Hippocampal formation (tissue), 2 donors: ENCODE measurements around the gene KIRREL3.

Source experiments
- DNase-seq, 2 donors: peaks; one replicate each; lab custom pipeline; 2025; lab: John Stamatoyannopoulos, UW

Gene KIRREL3

DNA sequence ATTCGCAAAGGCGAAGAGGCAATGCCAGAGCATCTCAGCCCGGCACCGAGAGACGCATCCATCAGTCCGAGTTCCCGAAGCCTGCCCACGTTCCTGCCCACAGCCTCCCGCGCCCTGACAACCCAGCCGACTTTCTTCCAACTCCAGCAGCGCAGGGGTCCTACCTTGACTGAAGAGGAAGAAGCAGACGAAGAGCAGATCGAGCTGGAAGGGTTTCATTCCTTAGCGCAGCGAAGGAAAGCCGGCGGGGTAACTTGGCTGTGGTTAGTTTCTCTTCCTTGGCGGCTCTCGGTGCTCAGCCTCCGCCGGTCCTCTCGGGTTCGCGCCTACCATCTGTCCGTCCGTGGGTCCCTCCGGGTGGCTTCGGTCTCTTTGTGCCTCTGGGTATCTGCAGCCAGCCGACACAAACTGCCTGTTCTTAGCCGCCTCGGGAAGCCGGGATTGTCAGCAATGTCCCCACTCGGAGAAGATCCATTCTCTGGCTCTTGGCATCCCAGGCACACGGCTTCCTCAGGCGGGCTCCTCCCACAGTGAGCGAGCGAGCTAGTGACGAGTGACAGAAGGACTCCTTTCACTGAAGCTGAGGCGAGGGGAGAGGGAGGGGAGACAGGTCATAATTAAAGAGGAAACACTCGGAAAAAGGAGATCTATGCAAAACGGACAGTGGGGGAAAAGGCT is at the start of gene KIRREL3:
Gene KIRREL3, minus strand, starts transcription at position 480 of the 678 bp plus-strand sequence.
- DNase-seq, result peak; percentile 71 to 75

GRCh38 chr11:127050186-127050585 is 49.6 kb upstream of the KIRREL3 start:
- no peak for DNase-seq

GRCh38 chr11:127049486-127049885 is 48.9 kb upstream of the KIRREL3 start:
- DNase-seq, result peak in 1 of 2 donors; percentile 15

- no peak for DNase-seq
Measured at GRCh38 chr11:127044535-127044934, 44.0 kb upstream of the KIRREL3 start.

DNA sequence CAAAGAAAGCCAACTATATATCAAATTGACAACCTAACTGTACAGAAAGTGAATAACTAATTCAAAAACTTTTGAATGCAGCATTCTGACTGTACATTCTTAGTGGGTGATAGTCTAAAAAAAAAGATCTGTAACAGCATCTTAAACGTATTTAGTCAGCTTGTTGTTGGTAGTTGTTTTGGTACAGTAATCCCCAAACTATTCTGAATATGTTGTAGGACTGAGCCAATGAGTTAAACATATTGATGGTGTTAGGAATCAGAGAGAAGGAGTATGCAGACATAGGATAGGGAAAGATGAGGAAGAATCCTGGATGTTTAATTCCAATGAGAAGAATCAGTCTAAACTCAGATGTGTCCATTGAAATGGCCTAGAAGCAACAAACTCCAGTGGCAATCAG is 41.9 kb upstream of the KIRREL3 start:
- DNase-seq, result no peak

GRCh38 chr11:127039591-127039990 is 39.0 kb upstream of the KIRREL3 start:
- DNase-seq, result no peak

GRCh38 chr11:127037596-127037995 is 37.0 kb upstream of the KIRREL3 start:
- no peak for DNase-seq

DNA sequence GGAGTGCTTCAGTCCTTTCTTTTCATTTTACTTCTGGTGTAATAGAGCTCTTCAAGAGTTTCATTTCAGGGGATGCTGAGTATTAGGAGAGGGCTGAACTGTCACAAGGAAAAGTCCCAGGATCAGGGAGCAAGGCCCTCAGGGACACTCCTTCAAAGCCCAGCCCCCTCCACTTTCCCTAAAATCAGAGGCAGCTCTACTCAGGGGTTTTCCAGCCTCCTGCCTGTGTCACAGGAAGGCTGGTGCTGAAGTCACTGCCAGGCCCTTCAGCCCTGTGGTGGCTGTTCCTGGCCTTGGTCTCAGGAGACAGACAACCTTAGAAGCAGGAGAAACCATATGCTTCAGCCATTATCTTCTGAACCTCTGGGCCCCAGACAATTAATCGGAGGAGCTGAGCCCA is 36.4 kb upstream of the KIRREL3 start:
- DNase-seq, result no peak

- no peak for DNase-seq
Measured at GRCh38 chr11:127035824-127036223, 35.3 kb upstream of the KIRREL3 start.

GRCh38 chr11:127034973-127035372 is 34.4 kb upstream of the KIRREL3 start:
- no peak for DNase-seq

GRCh38 chr11:127028648-127029047 is 28.1 kb upstream of the KIRREL3 start:
- DNase-seq, result no peak

DNA sequence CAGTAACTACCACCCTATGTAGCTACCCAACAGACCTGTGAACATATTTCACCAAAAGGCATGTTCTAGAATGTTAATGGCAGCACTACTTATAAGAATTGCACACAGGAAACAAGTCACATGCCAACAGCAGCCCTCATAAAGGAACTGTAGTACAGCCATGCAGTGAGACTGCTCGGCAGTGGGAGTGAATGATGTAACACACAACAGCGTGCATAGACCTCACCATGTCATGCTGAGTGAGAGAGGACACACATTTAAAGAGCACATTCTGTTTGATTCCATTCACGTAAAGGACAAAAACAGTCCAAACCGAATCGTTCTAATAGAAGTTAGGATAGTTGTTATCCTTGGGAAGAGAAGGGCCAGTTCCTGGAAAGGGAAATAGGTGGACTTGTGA is 27.2 kb upstream of the KIRREL3 start:
- no peak for DNase-seq

GRCh38 chr11:127027000-127027399 is 26.4 kb upstream of the KIRREL3 start:
- DNase-seq, result peak in 1 of 2 donors; percentile 2

GRCh38 chr11:127023991-127024390 is 23.4 kb upstream of the KIRREL3 start:
- no peak for DNase-seq

DNA sequence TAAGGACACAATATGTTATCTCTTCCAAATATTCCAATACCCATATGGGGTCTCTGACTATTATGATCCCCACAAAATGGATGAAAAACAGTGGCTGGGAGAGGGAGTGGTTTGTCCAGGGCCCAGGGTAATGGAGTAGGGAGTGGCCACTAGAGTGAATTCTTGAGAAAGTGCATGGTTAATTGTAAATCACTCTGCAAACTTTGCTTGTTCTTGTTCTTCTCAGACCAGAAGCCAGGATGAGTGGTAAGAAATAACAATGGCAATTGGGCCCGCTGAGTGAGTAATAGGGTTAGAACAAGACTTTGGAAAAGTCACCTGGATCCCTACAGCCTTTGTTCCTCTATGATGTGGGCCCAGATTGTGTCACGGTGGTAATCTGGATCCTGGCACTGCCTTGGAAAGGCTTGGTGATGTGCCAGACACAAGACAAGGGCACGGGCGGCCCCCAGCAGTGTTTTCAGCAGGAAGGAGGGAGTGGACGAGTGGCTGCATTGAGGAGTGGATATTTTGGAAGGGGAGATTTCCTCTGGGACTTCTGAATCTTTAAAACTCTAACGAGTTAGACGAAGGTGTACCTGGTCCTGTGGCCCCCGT is 18.2 kb upstream of the KIRREL3 start:
- no peak for DNase-seq

- DNase-seq, result no peak
Measured at GRCh38 chr11:127017482-127017881, 16.9 kb upstream of the KIRREL3 start.

DNA sequence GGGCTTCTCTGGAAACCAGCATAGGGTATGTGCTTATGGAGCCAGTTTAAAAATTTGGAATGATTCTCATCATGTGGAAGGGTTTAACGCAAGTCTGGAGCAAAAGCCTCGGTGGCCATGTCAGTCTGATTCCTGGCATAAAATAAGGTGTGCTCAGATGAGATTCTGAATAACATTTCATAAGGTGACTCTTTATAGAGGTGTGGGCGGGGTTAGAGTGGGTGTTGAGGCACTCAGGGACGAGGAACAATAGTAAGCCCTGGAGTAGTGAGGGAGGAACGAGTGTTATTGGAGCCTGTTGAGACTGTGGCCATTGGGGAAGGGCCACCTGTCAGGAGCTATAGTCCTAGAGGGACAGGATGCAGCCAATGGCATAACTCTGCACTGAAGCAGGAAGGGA is 13.0 kb upstream of the KIRREL3 start:
- DNase-seq, result no peak

DNA sequence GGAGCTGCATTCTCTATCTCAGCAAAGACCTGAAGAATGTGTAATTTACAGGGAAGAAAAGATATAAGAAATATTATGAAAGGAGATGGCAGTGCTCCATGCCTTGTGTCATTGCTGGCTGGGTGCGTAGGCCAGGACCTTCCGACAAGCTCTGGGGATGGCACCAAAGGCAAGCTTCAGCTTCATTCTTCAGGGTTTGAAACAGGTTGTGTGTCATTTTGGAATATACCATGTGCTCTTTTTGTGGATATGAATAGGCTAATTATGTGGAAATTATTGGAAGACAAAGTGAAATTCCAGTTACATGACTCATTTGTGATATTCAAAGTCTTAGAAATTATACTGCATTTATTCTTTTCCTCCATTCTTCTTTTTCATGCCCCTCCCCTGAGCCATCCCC is 5.7 kb upstream of the KIRREL3 start:
- no peak for DNase-seq

DNA sequence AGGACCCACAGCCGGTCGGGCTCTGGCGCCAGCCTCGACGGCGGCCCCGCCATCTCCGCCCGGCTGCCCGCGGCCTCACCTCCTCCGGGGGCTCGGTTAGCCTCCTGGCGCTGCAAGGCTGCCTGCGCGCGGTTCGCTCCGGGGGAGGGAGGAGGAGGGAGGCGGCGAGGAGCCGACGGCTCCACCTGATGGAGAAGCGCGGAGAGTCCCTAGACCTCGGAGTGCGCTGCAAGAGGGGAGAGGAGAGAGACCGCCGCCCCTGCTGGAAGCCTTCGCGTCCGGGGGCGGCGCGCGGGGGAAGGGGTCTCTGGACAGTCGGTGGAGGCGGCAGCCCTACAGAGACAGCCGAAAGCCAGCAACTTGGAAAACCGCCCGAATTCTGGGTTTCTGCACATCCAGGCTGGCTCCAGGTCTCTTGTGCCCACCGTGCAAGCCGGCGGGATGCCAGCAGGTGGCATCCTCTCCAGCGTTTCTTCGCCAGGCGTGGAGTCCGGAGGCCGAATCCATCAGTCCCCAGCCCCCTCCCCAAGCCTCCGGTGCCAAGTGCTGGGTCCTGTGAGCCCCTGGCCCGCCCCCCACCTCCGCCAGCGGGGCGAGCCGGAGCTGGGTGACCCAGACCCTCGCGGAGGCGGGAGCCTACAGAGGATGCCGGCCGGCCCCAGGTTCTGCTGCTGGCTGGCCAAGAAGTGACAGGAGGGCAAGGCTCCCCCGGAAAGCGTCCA is 2.9 kb upstream of the KIRREL3 start:
- DNase-seq, result no peak

DNA sequence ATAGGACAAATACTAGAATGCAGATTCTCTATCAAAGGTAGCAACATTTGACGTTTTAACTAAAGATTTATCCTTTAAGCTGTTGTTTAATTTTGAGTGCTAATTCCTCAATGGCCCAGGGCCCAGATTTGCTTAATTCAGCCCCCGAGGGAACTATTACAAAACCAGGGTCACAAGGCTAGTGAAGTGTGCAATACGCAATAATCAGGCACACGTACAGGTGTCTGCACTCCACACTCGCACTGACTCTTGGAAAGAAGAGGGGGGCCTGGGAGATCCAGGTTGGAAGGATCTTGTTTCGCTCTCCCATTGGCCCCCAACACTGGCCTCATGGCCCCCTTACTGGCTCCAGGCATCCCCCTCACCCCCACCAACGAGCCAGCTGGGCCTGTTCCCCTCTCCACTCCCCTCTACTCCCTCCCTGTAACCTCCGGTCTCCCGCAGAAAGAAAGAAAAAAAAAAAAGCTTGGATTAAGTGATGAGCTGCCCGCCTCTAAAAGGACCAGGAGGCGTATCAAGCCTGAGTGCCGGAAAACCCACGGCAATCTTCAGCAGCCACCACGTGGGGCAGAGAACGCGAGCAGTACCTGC is 2.2 kb upstream of the KIRREL3 start:
- no peak for DNase-seq

GRCh38 chr11:127000981-127001380 is 411 bp upstream of the KIRREL3 start:
- no peak for DNase-seq

DNA sequence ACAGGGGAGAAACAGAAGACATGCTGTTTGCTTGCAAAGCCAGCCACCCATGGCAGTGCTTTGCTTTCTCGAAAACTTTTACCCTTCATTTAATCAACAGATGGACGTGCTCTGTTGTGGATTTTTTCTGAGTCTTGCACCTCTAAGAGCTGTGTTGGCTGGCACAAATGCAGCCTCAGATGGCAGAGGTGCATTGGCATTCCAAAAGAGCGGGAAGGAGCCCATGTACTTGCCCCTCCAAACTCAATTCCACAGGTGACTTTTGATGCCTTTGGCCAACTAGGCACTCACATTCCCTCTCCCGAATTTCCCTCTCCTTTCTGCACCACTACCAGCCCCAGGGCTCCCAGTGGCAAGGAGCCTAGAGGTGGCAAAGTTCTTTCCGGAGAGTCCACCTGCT is 1.2 kb downstream of the KIRREL3 start:
- no peak for DNase-seq

- DNase-seq, result no peak
Measured at GRCh38 chr11:126997641-126998040, 2.9 kb downstream of the KIRREL3 start.
